ENCODE data around the gene CCNB1. TPM values are rescaled to one million over a fixed set of nuclear protein-coding genes. Genes with fewer than 3 reads are reported as not detected.

The CCNB1 gene
- polyA plus RNA-seq, 2 of the 4 experiments (the other 2 are of a cell fraction): 236 to 311 TPM

- no peak for TF ChIP-seq CBX8 (IDR thresholded peaks at IDR 0.05)
Measured at GRCh38 chr5:69160651-69161050, 6.3 kb upstream of the CCNB1 start (continued).

- no peak for DNase-seq (ENCODE audit: low read depth in 1 of 2, low spot score in 1 of 2)
- FAIRE-seq: no peak
- Histone ChIP-seq H3K4me2 (peak overlapping the region; percentile 75), H3K4me3 (peak overlapping the region; percentile 77), H3K27ac (peak overlapping the region; percentile 85 to 89), H3K9me3 (no peaks in the 10 kb centered on the region), H3K4me1 (peaks cover 36% of the 10 kb centered on the region)
- ChIA-PET POLR2A (no interaction called here), CTCF (interaction anchor here (0.9 to 3.0 kb wide), 2 partner anchors 74 to 165 kb away, joined by 3 to 16 read pairs; partner anchors contain the start of genes CCDC125 and SLC30A5)
- no peak for TF ChIP-seq CBX8 (IDR thresholded peaks at IDR 0.05)
- no peak for TF ChIP-seq GATA3 (IDR thresholded peaks at IDR 0.05; ENCODE audit: borderline replicate concordance)
- no peak for TF ChIP-seq HOXB13 (CRISPR knock-in tag; IDR thresholded peaks at IDR 0.05; ENCODE audit: low read depth)
- TF ChIP-seq RAD21 (conservative IDR thresholded peaks at IDR 0.05 in 1 of 2, IDR thresholded peaks at IDR 0.05 in 1 of 2): no peak
- no peak for TF ChIP-seq CEBPB (IDR thresholded peaks at IDR 0.05)
- no peak for TF ChIP-seq HES2 (IDR thresholded peaks at IDR 0.05)
- TF ChIP-seq MYC (IDR thresholded peaks at IDR 0.05; ENCODE audit: borderline replicate concordance, low read length): no peak
- peak in 1 of 2 experiments; percentile 10; a peak in 3 of 6 replicates for ATAC-seq
- WGBS (ENCODE audit: missing lambda C conversion rate): 2% methylated on average over 11 of the region's 11 CpGs
Measured at GRCh38 chr5:69167493-69167855, 524 bp downstream of the CCNB1 start.

- TF ChIP-seq ZNF302 (CRISPR knock-in tag; IDR thresholded peaks at IDR 0.05) (no peak), MAFK (IDR thresholded peaks at IDR 0.05; ENCODE audit: partially characterized antibody) (no peak)
- POLR2A ChIA-PET: no interaction called here
- FAIRE-seq (no peak), DNase-seq (ENCODE audit: low read depth in 1 of 2, low spot score in 1 of 2) (no peak), ATAC-seq (no peak)
- Histone ChIP-seq H3K27ac (peak overlapping the region; percentile 85 to 89), H3K4me1 (peaks cover 36% of the 10 kb centered on the region), H3K4me3 (peak overlapping the region; percentile 77), H3K4me2 (peak overlapping the region; percentile 75), H3K9me3 (no peaks in the 10 kb centered on the region)
- CTCF ChIA-PET: interaction anchor here (0.9 to 3.0 kb wide), 2 partner anchors 74 to 165 kb away, joined by 3 to 16 read pairs; partner anchors contain the start of genes CCDC125 and SLC30A5
- WGBS (ENCODE audit: missing lambda C conversion rate): 42% methylated on average over 8 of the region's 8 CpGs
Measured at GRCh38 chr5:69167929-69168328, 979 bp downstream of the CCNB1 start.

GRCh38 chr5:69170495-69170894 lies 3.5 kb downstream of the CCNB1 start:
- TF ChIP-seq POLR2A (IDR thresholded peaks at IDR 0.05; ENCODE audit: low read length): no peak
- TF ChIP-seq CEBPB (IDR thresholded peaks at IDR 0.05): peak; percentile 48 to 49; a peak in 3 of 4 replicates
- WGBS (ENCODE audit: missing lambda C conversion rate): 100% methylated on average over 1 of the region's 1 CpG
- no peak overlapping the region for H3K27ac ChIP-seq
- CTCF ChIA-PET: interaction anchor here (1.1 to 1.2 kb wide), 2 partner anchors 31 to 164 kb away, joined by 3 read pairs; no protein-coding TSS in a partner anchor
- H3K4me1 ChIP-seq: peaks cover 36% of the 10 kb centered on the region
- DNase-seq (ENCODE audit: low read depth in 1 of 2, low spot score in 1 of 2): no peak
- POLR2A ChIA-PET: no interaction called here
- no peak for ATAC-seq
- H3K4me3 ChIP-seq: no peak overlapping the region
- no peaks in the 10 kb centered on the region for H3K9me3 ChIP-seq
- no peak for FAIRE-seq
- H3K4me2 ChIP-seq: no peak overlapping the region

- WGBS (ENCODE audit: missing lambda C conversion rate): 96% methylated on average over 3 of the region's 3 CpGs
- ATAC-seq (no peak), FAIRE-seq (no peak), DNase-seq (ENCODE audit: low read depth in 1 of 2, low spot score in 1 of 2) (no peak)
- H3K4me1 ChIP-seq: peaks cover 36% of the 10 kb centered on the region
- no peak overlapping the region for H3K4me2 ChIP-seq
- POLR2A ChIA-PET: no interaction called here
- no peak for TF ChIP-seq NR3C1 (IDR thresholded peaks at IDR 0.05)
- TF ChIP-seq E2F6 (IDR thresholded peaks at IDR 0.05; ENCODE audit: borderline replicate concordance, low read depth): no peak
- no peak for TF ChIP-seq TP53 (CRISPR knock-in tag; IDR thresholded peaks at IDR 0.05)
- TF ChIP-seq MAFK (IDR thresholded peaks at IDR 0.05; ENCODE audit: partially characterized antibody): peak; percentile 92
- no peak for TF ChIP-seq RARB (CRISPR knock-in tag; IDR thresholded peaks at IDR 0.05)
- no peak overlapping the region for H3K4me3 ChIP-seq
- CTCF ChIA-PET: interaction anchor here (1.2 kb wide), 1 partner anchor 31 kb away, joined by 3 read pairs; no protein-coding TSS in a partner anchor
- no peak overlapping the region for H3K27ac ChIP-seq
- H3K9me3 ChIP-seq: no peaks in the 10 kb centered on the region
Measured at GRCh38 chr5:69170969-69171368, 4.0 kb downstream of the CCNB1 start.

Measured in A549 (cell line).